T-helper 1 cell treated with Interleukin-12 subunit alpha and Interleukin-12 subunit beta and Interleukin-4 antibody, amounts not matched to agents 30 μg/mL and 1 μg/mL, for 36 hours (primary cell): ENCODE data around the gene VIT.

Experiments used
- H3K27ac Mint-ChIP-seq: one replicate; pipeline ENCODE4 v1.8.0; 2021; ENCODE audit warnings: mild to moderate bottlenecking, mixed read lengths
- H3K27me3 Mint-ChIP-seq: one replicate; pipeline ENCODE4 v1.8.0; 2021; ENCODE audit warnings: low read depth, mixed read lengths
- H3K36me3 Mint-ChIP-seq: one replicate; pipeline ENCODE4 v1.8.0; 2021; ENCODE audit warnings: low read depth, mixed read lengths
- H3K4me1 Mint-ChIP-seq: one replicate; pipeline ENCODE4 v1.8.0; 2021; ENCODE audit warnings: low read depth, mixed read lengths
- H3K4me3 Mint-ChIP-seq: one replicate; pipeline ENCODE4 v1.8.0; 2021; ENCODE audit warnings: mild to moderate bottlenecking, moderate library complexity, mixed read lengths
- H3K9me3 Mint-ChIP-seq: one replicate; pipeline ENCODE4 v1.8.0; 2021; ENCODE audit warnings: mixed read lengths

Gene VIT, protein sequence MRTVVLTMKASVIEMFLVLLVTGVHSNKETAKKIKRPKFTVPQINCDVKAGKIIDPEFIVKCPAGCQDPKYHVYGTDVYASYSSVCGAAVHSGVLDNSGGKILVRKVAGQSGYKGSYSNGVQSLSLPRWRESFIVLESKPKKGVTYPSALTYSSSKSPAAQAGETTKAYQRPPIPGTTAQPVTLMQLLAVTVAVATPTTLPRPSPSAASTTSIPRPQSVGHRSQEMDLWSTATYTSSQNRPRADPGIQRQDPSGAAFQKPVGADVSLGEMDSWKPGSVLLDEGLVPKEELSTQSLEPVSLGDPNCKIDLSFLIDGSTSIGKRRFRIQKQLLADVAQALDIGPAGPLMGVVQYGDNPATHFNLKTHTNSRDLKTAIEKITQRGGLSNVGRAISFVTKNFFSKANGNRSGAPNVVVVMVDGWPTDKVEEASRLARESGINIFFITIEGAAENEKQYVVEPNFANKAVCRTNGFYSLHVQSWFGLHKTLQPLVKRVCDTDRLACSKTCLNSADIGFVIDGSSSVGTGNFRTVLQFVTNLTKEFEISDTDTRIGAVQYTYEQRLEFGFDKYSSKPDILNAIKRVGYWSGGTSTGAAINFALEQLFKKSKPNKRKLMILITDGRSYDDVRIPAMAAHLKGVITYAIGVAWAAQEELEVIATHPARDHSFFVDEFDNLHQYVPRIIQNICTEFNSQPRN

DNA sequence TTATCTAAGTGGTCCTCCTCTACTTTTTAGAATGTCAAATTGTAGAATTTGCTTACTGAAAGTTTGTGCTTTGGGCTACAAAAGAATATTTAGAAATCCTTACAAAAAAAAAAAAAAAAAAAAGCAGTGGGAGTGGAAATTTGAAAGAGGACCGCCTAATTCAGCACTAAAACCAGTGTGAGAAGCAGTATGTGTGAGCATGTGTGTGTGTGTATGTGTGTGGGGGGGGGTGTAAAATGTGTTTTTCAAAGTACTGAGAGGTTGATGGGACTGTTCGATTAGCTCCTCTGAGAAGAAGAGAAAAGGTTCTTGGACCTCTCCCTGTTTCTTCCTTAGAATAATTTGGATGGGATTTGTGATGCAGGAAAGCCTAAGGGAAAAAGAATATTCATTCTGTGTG lies at the start of gene VIT:
Gene VIT, plus strand, starts transcription at position 175 of the 400 bp plus-strand sequence. CDS start 19,664 bp downstream, outside the sequence.
- Mint-ChIP-seq H3K4me3 (no peak within 1 kb of the TSS), H3K27me3 (no peaks in the 10 kb centered on the region), H3K27ac (no peak within 1 kb of the TSS), H3K4me1 (no peaks in the 10 kb centered on the region), H3K36me3 (no peaks in the 10 kb centered on the region), H3K9me3 (no peaks in the 10 kb centered on the region)

DNA sequence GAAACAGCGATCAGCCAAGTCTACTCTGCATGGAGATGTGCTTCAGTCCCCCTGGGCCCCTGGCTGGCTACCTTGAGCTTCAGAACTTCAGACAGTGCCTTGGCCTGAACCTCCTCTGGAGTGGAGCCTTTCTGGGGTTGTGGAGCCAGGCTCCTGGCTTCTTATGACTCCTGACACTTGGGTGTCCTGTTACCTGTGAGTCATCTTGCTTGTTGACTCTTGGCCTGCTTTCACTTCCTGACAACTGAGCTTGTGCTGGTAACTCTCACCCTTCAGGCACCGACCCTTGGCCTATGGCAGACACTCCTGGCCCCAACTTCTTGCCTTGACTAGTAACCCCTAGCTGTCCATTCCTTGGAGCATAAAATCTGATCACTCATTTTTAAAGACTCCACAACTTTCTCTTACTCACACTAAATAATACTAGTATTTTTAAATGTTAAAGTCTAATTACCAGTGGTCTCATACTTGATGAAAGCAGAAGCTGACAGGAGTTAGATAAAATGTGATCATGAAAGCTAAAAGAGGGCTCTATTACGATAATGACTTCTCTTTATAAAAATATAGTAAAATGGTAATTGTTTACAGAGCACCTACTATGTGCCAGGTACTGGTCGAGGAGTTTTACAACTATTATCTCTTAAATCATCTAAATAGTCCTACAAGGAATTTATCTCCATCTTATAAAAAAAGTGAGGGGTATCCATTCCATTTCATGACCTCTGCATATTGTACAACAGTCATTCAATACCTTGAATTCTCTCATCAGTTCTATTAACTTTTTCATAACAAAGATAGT lies 46.3 kb upstream of the VIT start:
- Mint-ChIP-seq H3K9me3 (no peaks in the 10 kb centered on the region), H3K4me1 (peaks cover 2% of the 10 kb centered on the region), H3K27me3 (peaks cover 6% of the 10 kb centered on the region), H3K27ac (no peak overlapping the region), H3K4me3 (no peak overlapping the region), H3K36me3 (no peaks in the 10 kb centered on the region)

DNA sequence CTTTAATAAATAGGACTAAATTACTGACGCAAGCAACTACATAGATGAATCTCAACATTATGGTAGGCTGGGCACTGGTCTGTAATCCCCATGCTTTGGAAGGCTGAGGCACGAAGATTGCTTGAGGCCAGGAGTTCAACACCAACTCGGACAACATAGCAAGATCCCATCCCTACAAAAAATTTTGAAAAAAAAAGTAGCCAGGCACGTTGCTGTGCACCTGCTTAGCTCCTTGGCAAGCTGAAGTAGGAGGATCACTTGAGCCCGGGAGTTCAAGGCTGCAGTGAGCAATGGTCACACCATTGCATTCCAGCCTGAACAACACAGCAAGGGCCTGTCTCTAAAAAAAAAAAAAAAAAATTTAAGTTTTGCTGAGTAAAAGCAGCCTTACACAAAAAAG lies 43.4 kb upstream of the VIT start:
- Mint-ChIP-seq H3K36me3 (no peaks in the 10 kb centered on the region), H3K9me3 (no peaks in the 10 kb centered on the region), H3K4me1 (peaks cover 2% of the 10 kb centered on the region), H3K4me3 (no peak overlapping the region), H3K27me3 (peaks cover 6% of the 10 kb centered on the region), H3K27ac (no peak overlapping the region)

DNA sequence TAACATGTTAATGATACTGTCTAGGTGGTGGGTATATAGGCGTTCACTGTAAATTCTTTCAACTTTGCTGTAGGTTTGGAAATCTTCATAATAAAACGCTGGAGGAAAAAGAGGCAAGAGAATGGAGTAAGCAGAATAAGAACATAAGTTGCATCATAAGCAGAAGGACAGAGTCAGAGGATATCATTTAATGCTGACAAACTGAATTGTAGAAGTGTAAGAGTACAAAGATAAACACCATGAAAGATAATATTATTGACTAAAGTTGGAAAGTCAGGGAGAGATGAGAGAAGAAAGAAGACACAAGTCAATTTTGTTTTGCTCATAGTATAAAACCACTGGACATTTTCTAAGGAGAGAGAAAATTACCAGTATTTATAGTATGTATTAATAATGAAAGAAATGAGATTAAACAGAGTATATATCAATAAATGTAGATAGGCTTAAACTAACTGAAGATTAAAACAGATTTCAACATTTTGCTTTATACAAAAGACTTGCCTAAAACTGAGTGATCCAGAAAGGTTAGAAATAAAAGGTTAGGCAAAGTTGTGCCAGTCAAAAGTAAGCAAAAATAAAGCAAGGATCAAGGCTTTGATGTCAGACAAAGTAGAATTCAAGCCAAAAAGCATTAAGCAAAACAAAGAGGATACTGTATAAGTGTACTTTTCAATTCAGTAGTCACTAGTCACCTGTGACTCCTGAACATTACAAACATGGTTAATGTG lies 42.4 kb upstream of the VIT start:
- Mint-ChIP-seq H3K4me1 (peaks cover 2% of the 10 kb centered on the region), H3K4me3 (no peak overlapping the region), H3K27ac (no peak overlapping the region), H3K36me3 (no peaks in the 10 kb centered on the region), H3K27me3 (peaks cover 6% of the 10 kb centered on the region), H3K9me3 (no peaks in the 10 kb centered on the region)

DNA sequence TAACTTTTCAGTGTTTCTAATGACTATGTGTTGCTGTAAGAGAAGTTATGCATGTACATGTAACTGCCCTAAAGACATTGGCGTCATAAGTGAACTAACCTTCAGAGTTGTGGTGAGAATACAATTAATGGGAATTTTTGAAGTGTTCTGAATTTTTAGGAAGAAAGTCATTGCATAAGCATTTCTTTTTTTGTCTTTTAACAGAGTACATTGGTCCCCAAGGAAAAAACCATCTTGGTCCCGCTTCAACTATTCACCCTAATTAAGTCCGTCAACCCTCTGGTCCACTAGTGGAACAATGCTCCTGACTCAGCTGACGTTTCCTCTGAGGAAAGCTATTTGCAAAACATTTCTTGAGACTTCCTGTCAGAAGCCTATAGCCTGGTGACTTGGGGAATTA lies 41.1 kb upstream of the VIT start:
- Mint-ChIP-seq H3K4me1 (no peaks in the 10 kb centered on the region), H3K9me3 (no peaks in the 10 kb centered on the region), H3K4me3 (no peak overlapping the region), H3K36me3 (no peaks in the 10 kb centered on the region), H3K27me3 (peaks cover 6% of the 10 kb centered on the region), H3K27ac (no peak overlapping the region)

DNA sequence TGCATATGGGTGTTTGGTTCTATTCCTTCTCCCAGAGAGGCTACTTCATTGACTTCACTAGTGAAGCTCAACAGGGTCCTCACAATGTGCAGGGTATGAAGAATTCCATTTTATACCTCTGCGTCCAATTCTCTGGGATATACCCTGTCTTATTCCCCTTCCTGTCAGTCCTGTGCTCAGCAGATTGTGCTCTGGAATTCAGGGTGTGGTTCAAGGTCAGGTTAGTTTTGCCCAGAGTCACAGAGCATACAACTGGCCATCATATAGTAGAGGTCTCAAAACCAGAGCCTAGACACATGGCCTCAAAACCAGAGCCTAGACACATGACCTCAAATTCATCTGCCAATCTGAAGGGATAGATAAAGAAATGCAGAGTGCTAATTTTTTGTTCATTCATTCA lies 38.8 kb upstream of the VIT start:
- Mint-ChIP-seq H3K4me3 (no peak overlapping the region), H3K27ac (no peak overlapping the region), H3K36me3 (no peaks in the 10 kb centered on the region), H3K4me1 (no peaks in the 10 kb centered on the region), H3K27me3 (no peaks in the 10 kb centered on the region), H3K9me3 (no peaks in the 10 kb centered on the region)

DNA sequence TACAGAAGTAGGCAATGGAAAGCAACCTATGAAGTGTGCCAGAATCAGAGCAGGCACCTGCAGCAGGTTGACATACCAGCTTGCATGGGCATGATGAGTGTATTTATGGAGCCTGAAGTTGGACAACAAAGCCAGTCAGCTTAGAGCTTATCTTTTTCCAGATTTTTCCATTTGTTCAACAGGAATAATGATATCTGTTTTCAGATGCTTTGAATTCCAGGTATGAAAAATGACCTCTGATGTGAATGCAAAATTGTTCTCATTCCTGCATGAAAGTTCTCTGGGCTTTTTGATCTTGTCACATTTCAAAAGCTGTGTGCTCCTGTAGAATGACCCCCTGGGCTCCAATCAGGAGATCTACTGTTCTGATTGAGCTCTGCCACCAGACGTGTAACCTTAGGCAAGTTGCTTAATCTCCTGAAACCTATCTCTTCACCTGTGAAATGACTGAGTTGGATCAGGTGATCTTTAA lies 38.2 kb upstream of the VIT start:
- no peaks in the 10 kb centered on the region for H3K4me1 Mint-ChIP-seq
- no peaks in the 10 kb centered on the region for H3K27me3 Mint-ChIP-seq
- no peak overlapping the region for H3K27ac Mint-ChIP-seq
- no peaks in the 10 kb centered on the region for H3K36me3 Mint-ChIP-seq
- H3K9me3 Mint-ChIP-seq = no peaks in the 10 kb centered on the region
- no peak overlapping the region for H3K4me3 Mint-ChIP-seq

DNA sequence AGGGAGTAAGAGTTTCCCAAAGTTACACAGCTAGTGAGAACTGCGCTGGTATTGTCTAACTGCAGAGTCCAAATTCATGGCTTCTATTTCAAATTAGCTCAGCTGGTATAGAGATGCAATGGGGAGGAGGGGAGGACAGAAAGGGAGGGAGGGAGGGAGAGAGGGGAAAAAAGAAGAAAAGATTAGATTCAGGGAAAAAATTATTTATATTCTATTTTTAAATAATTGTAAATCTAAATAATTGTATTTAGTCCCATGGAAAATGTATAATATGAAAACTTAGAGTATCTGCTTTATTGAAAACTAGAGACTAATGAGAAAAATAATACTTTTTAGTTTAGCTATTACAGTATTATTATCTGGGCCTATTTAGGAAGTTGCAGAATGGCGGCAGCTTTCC lies 37.3 kb upstream of the VIT start:
- Mint-ChIP-seq H3K4me3 (no peak overlapping the region), H3K4me1 (no peaks in the 10 kb centered on the region), H3K9me3 (no peaks in the 10 kb centered on the region), H3K27me3 (no peaks in the 10 kb centered on the region), H3K36me3 (no peaks in the 10 kb centered on the region), H3K27ac (no peak overlapping the region)

DNA sequence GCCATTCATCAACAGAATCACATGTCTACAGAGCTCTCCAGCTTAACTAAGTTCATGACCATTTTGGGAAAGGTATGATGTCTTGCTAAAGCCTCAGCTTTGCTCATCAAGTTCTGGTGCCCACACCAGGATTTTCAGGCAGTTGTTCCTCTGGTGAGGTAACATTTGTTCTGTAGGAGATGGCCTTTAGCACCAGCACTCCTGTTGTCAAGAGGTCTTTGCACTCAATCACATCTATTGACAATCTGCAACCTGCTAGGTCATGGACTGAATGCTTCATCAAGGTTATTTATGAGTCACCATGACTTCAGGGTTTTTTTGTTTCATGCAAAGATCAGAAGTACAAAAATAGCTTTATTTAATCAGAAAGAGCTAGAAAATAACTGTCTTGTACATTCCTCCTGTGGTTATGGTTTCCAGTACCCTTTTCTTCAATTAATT lies 36.6 kb upstream of the VIT start:
- no peak overlapping the region for H3K4me3 Mint-ChIP-seq
- H3K27ac Mint-ChIP-seq = no peak overlapping the region
- no peaks in the 10 kb centered on the region for H3K27me3 Mint-ChIP-seq
- H3K36me3 Mint-ChIP-seq = no peaks in the 10 kb centered on the region
- H3K4me1 Mint-ChIP-seq = no peaks in the 10 kb centered on the region
- no peaks in the 10 kb centered on the region for H3K9me3 Mint-ChIP-seq

DNA sequence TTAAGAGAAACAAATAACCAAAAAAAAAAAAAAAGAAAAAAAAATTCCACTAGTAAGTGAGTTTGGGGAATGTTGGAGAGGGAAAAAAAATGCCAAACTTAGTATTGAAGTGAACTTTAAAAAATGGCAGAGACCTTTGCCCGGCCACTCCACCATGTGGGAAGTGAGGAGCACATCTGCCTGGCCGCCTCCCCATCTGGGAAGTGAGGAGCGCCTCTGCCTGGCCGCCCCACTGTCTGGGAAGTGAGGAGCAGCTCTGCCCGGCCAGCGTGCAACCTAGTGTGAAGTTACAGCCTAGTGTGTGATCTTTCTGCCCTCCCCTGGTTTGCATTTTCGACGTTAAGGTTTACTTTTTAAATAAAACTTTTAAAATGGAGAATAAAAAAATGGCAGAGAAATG lies 33.9 kb upstream of the VIT start:
- Mint-ChIP-seq H3K9me3 (no peaks in the 10 kb centered on the region), H3K4me1 (no peaks in the 10 kb centered on the region), H3K27me3 (peaks cover 4% of the 10 kb centered on the region), H3K4me3 (no peak overlapping the region), H3K36me3 (no peaks in the 10 kb centered on the region), H3K27ac (no peak overlapping the region)

DNA sequence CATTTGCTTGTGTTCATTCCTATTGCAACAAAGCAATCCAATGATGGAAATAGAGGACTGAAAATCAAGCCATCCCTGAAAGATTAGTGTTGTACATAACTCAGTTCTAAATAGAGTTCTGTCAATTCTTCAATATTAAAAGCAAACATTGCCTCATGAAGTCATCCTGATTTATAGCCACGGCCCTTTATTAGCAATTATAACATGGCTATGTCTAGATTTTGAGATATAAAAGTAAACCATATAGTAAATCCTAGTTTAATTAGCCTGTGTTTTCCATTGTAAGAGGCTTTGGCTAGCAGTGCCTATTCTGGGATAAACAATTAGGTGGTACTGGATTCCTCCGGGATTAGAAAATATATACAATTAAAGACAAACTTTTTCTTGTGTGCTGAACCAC lies 33.2 kb upstream of the VIT start:
- H3K9me3 Mint-ChIP-seq = no peaks in the 10 kb centered on the region
- H3K36me3 Mint-ChIP-seq = no peaks in the 10 kb centered on the region
- peaks cover 4% of the 10 kb centered on the region for H3K27me3 Mint-ChIP-seq
- no peak overlapping the region for H3K4me3 Mint-ChIP-seq
- H3K27ac Mint-ChIP-seq = no peak overlapping the region
- H3K4me1 Mint-ChIP-seq = no peaks in the 10 kb centered on the region

DNA sequence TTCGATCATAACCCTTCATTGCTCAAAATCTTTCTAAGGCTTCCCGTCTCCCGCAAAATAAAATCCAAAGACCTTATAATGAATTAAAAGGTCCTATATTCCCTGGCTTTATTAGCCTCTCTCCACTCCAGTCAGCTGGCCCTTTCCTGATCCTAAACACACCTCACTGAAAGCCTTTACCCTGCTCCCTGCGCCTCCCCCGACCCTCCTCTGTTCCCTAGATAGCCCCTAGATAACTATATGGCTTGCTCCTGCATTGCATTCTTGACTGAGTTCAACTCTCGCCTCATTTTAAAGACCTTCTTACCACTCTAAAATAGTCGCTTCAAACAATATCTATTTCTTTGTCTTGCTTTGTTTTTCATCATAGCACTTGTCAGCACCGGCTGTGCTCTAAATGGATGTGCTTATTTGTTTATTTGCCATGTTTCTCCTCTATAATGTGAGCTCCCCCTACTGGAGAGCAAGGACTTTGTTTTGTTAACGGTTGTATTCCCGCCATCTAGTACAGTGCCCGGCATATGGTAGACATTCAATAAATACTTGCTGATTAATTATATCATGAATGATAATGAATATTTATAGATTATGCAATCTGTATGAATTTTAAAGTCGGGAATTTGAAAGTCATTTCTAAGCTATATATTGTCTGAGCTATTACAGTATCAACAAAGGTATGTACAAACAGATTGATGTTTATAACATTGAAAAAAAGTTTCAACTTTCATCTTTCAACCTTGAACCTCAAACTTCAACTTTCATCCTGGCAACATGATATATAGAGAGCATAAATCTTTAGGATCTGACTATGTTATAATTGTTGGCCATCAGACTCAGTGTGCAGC lies 32.4 kb upstream of the VIT start:
- Mint-ChIP-seq H3K36me3 (no peaks in the 10 kb centered on the region), H3K27me3 (peaks cover 4% of the 10 kb centered on the region), H3K4me3 (no peak overlapping the region), H3K9me3 (no peaks in the 10 kb centered on the region), H3K4me1 (no peaks in the 10 kb centered on the region), H3K27ac (no peak overlapping the region)

DNA sequence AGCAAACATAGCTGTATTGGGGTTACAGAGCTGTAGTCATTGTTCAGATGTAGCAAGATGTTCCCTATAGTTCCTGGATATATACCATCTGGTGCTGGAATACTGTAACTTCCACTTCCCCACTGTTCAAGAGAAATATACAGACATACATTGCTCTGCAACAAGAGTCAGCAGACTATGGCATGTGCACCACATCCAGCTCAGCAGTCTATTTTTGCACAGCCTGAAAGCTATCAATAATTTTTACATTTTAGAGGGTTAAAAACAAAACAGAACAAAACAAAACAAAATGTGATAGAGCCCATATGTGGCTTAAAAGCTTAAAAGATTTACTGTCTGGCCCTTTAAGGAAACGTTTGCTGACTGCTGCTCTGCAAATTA lies 31.8 kb upstream of the VIT start:
- Mint-ChIP-seq H3K9me3 (no peaks in the 10 kb centered on the region), H3K27me3 (peaks cover 4% of the 10 kb centered on the region), H3K4me3 (no peak overlapping the region), H3K36me3 (no peaks in the 10 kb centered on the region), H3K27ac (no peak overlapping the region), H3K4me1 (no peaks in the 10 kb centered on the region)
